H9 (cell line): ENCODE measurements around the gene SLC6A3. TPM values are rescaled to one million over a fixed set of nuclear protein-coding genes. Genes with fewer than 3 reads are reported as not detected.

ENCODE experiments used
- DNase-seq: peaks from one replicate; pipeline ENCODE4 v3.0.0-alpha.2; 2017
- H2AFZ ChIP-seq: one replicate; pipeline ENCODE4 v1.6.1; 2013; ENCODE audit warnings: mild to moderate bottlenecking, low read length, control low read depth, moderate library complexity
- H2AK5ac ChIP-seq: 2 replicates; pipeline ENCODE4 v1.6.1; 2013; ENCODE audit warnings: low read length, control low read depth, mixed read lengths; ENCODE audit not compliant: insufficient read length
- H2BK120ac ChIP-seq: one replicate; pipeline ENCODE4 v1.6.1; 2013; ENCODE audit warnings: low read depth, mild to moderate bottlenecking, low read length, control low read depth, inconsistent platforms; ENCODE audit not compliant: poor library complexity, severe bottlenecking
- H2BK12ac ChIP-seq: 2 replicates; pipeline ENCODE4 v1.6.1; 2013; ENCODE audit warnings: low read length, control low read depth, mixed read lengths, low read depth; ENCODE audit not compliant: insufficient read length
- H2BK15ac ChIP-seq: 2 replicates; pipeline ENCODE4 v1.6.1; 2013; ENCODE audit warnings: low read depth, low read length, control low read depth
- H2BK20ac ChIP-seq: one replicate; pipeline ENCODE4 v1.6.1; 2013; ENCODE audit warnings: low read depth, mild to moderate bottlenecking, low read length, control low read depth, inconsistent platforms; ENCODE audit not compliant: poor library complexity, severe bottlenecking
- H2BK5ac ChIP-seq: 2 replicates; pipeline ENCODE4 v1.6.1; 2013; ENCODE audit warnings: low read length, control low read depth, mixed read lengths; ENCODE audit not compliant: insufficient read length
- H3K14ac ChIP-seq: 2 replicates; pipeline ENCODE4 v1.6.1; 2013; ENCODE audit warnings: low read length, control low read depth; ENCODE audit not compliant: insufficient read depth
- H3K18ac ChIP-seq: 2 replicates; pipeline ENCODE4 v1.6.1; 2013; ENCODE audit warnings: low read depth, mild to moderate bottlenecking, mixed read lengths, low read length, control low read depth; ENCODE audit not compliant: insufficient read length
- H3K23ac ChIP-seq: 2 replicates; pipeline ENCODE4 v1.6.1; 2013; ENCODE audit warnings: low read length, control low read depth, mixed read lengths, low read depth; ENCODE audit not compliant: insufficient read length
- H3K23me2 ChIP-seq: 2 replicates; pipeline ENCODE4 v1.6.1; 2013; ENCODE audit warnings: low read depth, mild to moderate bottlenecking, mixed read lengths, low read length, control low read depth; ENCODE audit not compliant: insufficient read length, poor library complexity, severe bottlenecking
- H3K27ac ChIP-seq: 2 replicates; pipeline ENCODE4 v1.5.1; 2013; ENCODE audit warnings: low read length, control low read depth, mixed read lengths, low read depth; ENCODE audit not compliant: insufficient read length
- H3K27me3 ChIP-seq: 2 replicates; pipeline ENCODE4 v1.6.1; 2013; ENCODE audit warnings: low read length, control low read depth, inconsistent platforms; ENCODE audit not compliant: insufficient read depth
- H3K4ac ChIP-seq: 2 replicates; pipeline ENCODE4 v1.6.1; 2013; ENCODE audit warnings: low read depth, mild to moderate bottlenecking, control low read depth, inconsistent platforms, low read length, moderate library complexity
- H3K4me1 ChIP-seq: 2 replicates; pipeline ENCODE4 v1.6.1; 2013; ENCODE audit warnings: low read length, control low read depth, inconsistent platforms; ENCODE audit not compliant: insufficient read depth
- H3K4me2 ChIP-seq: 2 replicates; pipeline ENCODE4 v1.6.1; 2013; ENCODE audit warnings: low read length, control low read depth, mixed read lengths; ENCODE audit not compliant: insufficient read length, insufficient read depth
- H3K56ac ChIP-seq: 2 replicates; pipeline ENCODE4 v1.6.1; 2013; ENCODE audit warnings: low read depth, mild to moderate bottlenecking, mixed read lengths, low read length, control low read depth; ENCODE audit not compliant: insufficient read length
- H3K79me1 ChIP-seq: 2 replicates; pipeline ENCODE4 v1.6.1; 2013; ENCODE audit warnings: low read depth, mild to moderate bottlenecking, moderate library complexity, low read length, control low read depth, inconsistent platforms; ENCODE audit not compliant: insufficient read depth, poor library complexity, severe bottlenecking
- H3K79me2 ChIP-seq: 2 replicates; pipeline ENCODE4 v1.6.1; 2013; ENCODE audit warnings: low read length, control low read depth, inconsistent platforms; ENCODE audit not compliant: insufficient read depth
- H3K9ac ChIP-seq: 2 replicates; pipeline ENCODE4 v1.6.1; 2013; ENCODE audit warnings: low read length, control low read depth, mixed read lengths; ENCODE audit not compliant: insufficient read length; ENCODE audit errors: extremely low read depth
- H3K9me3 ChIP-seq: one replicate; pipeline ENCODE4 v1.6.1; 2013; ENCODE audit warnings: low read depth, low read length, inconsistent platforms; ENCODE audit not compliant: control insufficient read depth
- H3T11ph ChIP-seq: one replicate; pipeline ENCODE4 v1.6.1; 2013; ENCODE audit warnings: mild to moderate bottlenecking, low read length, control low read depth, inconsistent platforms
- H4K20me1 ChIP-seq: one replicate; pipeline ENCODE4 v1.6.1; 2013; ENCODE audit not compliant: control insufficient read depth, insufficient read length, insufficient read depth
- H4K5ac ChIP-seq: 2 replicates; pipeline ENCODE4 v1.6.1; 2013; ENCODE audit warnings: low read depth, mild to moderate bottlenecking, mixed read lengths, low read length, control low read depth; ENCODE audit not compliant: insufficient read length
- H4K8ac ChIP-seq: replicated peaks from 2 replicates; pipeline ENCODE4 v1.6.1; 2013; ENCODE audit warnings: low read length, control low read depth, mixed read lengths, low read depth; ENCODE audit not compliant: insufficient read length
- H4K91ac ChIP-seq: 2 replicates; pipeline ENCODE4 v1.6.1; 2013; ENCODE audit warnings: low read depth, mild to moderate bottlenecking, moderate library complexity, mixed read lengths, low read length, control low read depth; ENCODE audit not compliant: insufficient read length
- H3K27ac Mint-ChIP-seq, 3 experiments: 2 replicates in 2 of 3; 3 replicates in 1 of 3; pipeline ENCODE4 v1.8.0; 2020 to 2021; ENCODE audit warnings: mixed read lengths in 3 of 3, mild to moderate bottlenecking in 1 of 3, moderate library complexity in 1 of 3
- H3K27me3 Mint-ChIP-seq: 2 replicates; pipeline ENCODE4 v1.8.0; 2021; ENCODE audit warnings: low read depth, mild to moderate bottlenecking, moderate library complexity, mixed read lengths
- H3K36me3 Mint-ChIP-seq, 3 experiments: 2 replicates in 2 of 3; 3 replicates in 1 of 3; pipeline ENCODE4 v1.8.0; 2020 to 2021; ENCODE audit warnings: low read depth in 3 of 3, mixed read lengths in 3 of 3; ENCODE audit not compliant: insufficient read depth in 1 of 3
- H3K4me1 Mint-ChIP-seq, 2 experiments: 2 replicates each; pipeline ENCODE4 v1.8.0; 2020; ENCODE audit warnings: mixed read lengths in 2 of 2
- H3K4me3 Mint-ChIP-seq, 2 experiments: 2 replicates in 1 of 2; 3 replicates in 1 of 2; pipeline ENCODE4 v1.8.0; 2020 to 2021; ENCODE audit warnings: mild to moderate bottlenecking in 2 of 2, mixed read lengths in 2 of 2, moderate library complexity in 1 of 2
- H3K9me3 Mint-ChIP-seq, 2 experiments: 2 replicates in 1 of 2; 3 replicates in 1 of 2; pipeline ENCODE4 v1.8.0; 2020; ENCODE audit warnings: mild to moderate bottlenecking in 2 of 2, mixed read lengths in 2 of 2, moderate library complexity in 1 of 2
- CTCF ChIP-seq: fragments of 200-600 bp; sonication (generic); conservative IDR thresholded peaks from 3 replicates; pipeline ENCODE4 v1.8.0; 2021; ENCODE audit warnings: antibody characterized with exemption, mild to moderate bottlenecking
- WGBS: extraction: QIAGEN DNeasy Blood & Tissue Kit; methylation state at CpG from one replicate; pipeline ENCODE4 v1.1.7; 2013; ENCODE audit warnings: missing lambda C conversion rate, low lambda C conversion rate, mixed read lengths; ENCODE audit not compliant: insufficient read length; ENCODE audit errors: extremely low coverage; 5-methylcytosine and 5-hydroxymethylcytosine counted together
- long read RNA-seq: library from polyadenylated mRNA; unstranded; transcript quantifications from one replicate; pipeline ENCODE4 v2.0.0, GENCODE V29; 2020
- total RNA-seq: library from RNA; stranded (reverse); gene quantifications from 2 replicates; pipeline ENCODE4 v1.2.1, GENCODE V29; 2021

The SLC6A3 gene
- total RNA-seq = 0.50 and 0.61 TPM in 2 replicates
- long read RNA-seq, partial matches to known transcripts = 1 of 5 reads
- long read RNA-seq, other reads (novel, unspliced or antisense) = 2 of 5 reads

- H3K4me2 ChIP-seq = peak within 1 kb of the TSS; percentile 28
- DNase-seq = peak; percentile 91
- H2BK20ac ChIP-seq = no peak within 1 kb of the TSS
- H2BK12ac ChIP-seq = no peak within 1 kb of the TSS
- WGBS = no CpG with 5 or more reads among the region's 52 CpGs
- Mint-ChIP-seq H3K27me3 (peaks cover 94% of the 10 kb centered on the region), H3K27ac (no peak within 1 kb of the TSS), H3K36me3 (no peaks in the 10 kb centered on the region; a peak in 2 of 7 replicates), H3K4me1 (peaks cover 2 to 6% of the 10 kb centered on the region in 2 experiments; a peak in 2 of 4 replicates), H3K4me3 (peak within 1 kb of the TSS; percentile 55 to 82), H3K9me3 (peaks cover 0 to under 1% of the 10 kb centered on the region in 2 experiments; a peak in 2 of 5 replicates)
- peaks cover 12% of the 10 kb centered on the region for H3K23me2 ChIP-seq
- no peak within 1 kb of the TSS for H2AK5ac ChIP-seq
- no peak within 1 kb of the TSS for H3K18ac ChIP-seq
- H4K5ac ChIP-seq = no peak within 1 kb of the TSS
- peaks cover 38% of the 10 kb centered on the region for H3K27me3 ChIP-seq
- H2BK15ac ChIP-seq = no peak within 1 kb of the TSS
- no peak within 1 kb of the TSS for H2AFZ ChIP-seq
- no peak within 1 kb of the TSS for H4K8ac ChIP-seq
- H2BK5ac ChIP-seq = no peak within 1 kb of the TSS
- no peak within 1 kb of the TSS for H3K27ac ChIP-seq
- H3K9ac ChIP-seq = no peak within 1 kb of the TSS
- H2BK120ac ChIP-seq = no peak within 1 kb of the TSS
- no peaks in the 10 kb centered on the region for H3K9me3 ChIP-seq
- no peak within 1 kb of the TSS for H4K91ac ChIP-seq
- H3T11ph ChIP-seq = no peak within 1 kb of the TSS
- no peak for TF ChIP-seq CTCF
- H3K79me1 ChIP-seq = no peaks in the 10 kb centered on the region
- no peak within 1 kb of the TSS for H3K4ac ChIP-seq
- H3K79me2 ChIP-seq = no peaks in the 10 kb centered on the region
- no peaks in the 10 kb centered on the region for H4K20me1 ChIP-seq
- H3K4me1 ChIP-seq = no peaks in the 10 kb centered on the region
- H3K23ac ChIP-seq = no peak within 1 kb of the TSS
- no peak within 1 kb of the TSS for H3K56ac ChIP-seq
- no peak within 1 kb of the TSS for H3K14ac ChIP-seq
These were observed at the start of gene SLC6A3 for GRCh38 chr5:1445313-1445688. Gene SLC6A3, minus strand, starts transcription at chr5:1445440. Its CDS starts 2,243 bp downstream, at chr5:1443197.
